GM12801 (cell line): ENCODE results near the gene C1orf141.

Source experiments
- TF ChIP-seq, protein P1 (sequence below): IDR thresholded peaks from one replicate; pipeline ENCODE4 v1.5.1; 2011; ENCODE audit warnings: control low read depth; ENCODE audit not compliant: insufficient read length; ENCODE audit errors: extremely low read depth

The C1orf141 gene

GRCh38 chr1:67142931-67143330 lies 8.2 kb upstream of the C1orf141 start:
- TF ChIP-seq, protein P1, sequence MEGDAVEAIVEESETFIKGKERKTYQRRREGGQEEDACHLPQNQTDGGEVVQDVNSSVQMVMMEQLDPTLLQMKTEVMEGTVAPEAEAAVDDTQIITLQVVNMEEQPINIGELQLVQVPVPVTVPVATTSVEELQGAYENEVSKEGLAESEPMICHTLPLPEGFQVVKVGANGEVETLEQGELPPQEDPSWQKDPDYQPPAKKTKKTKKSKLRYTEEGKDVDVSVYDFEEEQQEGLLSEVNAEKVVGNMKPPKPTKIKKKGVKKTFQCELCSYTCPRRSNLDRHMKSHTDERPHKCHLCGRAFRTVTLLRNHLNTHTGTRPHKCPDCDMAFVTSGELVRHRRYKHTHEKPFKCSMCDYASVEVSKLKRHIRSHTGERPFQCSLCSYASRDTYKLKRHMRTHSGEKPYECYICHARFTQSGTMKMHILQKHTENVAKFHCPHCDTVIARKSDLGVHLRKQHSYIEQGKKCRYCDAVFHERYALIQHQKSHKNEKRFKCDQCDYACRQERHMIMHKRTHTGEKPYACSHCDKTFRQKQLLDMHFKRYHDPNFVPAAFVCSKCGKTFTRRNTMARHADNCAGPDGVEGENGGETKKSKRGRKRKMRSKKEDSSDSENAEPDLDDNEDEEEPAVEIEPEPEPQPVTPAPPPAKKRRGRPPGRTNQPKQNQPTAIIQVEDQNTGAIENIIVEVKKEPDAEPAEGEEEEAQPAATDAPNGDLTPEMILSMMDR = no peak

DNA sequence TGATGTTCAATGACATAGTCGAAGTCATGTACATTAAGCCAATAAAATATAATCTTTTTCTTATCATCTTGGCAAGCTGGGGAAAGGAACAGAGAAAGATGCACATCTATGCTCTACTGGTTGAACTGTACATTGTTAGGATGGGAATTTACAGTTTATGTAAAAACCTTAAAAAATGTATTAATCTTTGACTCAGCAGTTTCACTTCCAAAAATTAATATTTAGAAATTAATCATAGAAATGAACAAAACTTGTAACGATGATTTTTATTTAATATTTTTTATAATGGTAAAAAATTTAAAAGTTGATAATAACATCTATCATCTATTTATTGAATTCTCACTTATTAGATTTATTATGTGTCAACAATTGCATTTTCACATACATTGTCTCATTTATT lies 5.7 kb upstream of the C1orf141 start:
- TF ChIP-seq, protein P1 = no peak

DNA sequence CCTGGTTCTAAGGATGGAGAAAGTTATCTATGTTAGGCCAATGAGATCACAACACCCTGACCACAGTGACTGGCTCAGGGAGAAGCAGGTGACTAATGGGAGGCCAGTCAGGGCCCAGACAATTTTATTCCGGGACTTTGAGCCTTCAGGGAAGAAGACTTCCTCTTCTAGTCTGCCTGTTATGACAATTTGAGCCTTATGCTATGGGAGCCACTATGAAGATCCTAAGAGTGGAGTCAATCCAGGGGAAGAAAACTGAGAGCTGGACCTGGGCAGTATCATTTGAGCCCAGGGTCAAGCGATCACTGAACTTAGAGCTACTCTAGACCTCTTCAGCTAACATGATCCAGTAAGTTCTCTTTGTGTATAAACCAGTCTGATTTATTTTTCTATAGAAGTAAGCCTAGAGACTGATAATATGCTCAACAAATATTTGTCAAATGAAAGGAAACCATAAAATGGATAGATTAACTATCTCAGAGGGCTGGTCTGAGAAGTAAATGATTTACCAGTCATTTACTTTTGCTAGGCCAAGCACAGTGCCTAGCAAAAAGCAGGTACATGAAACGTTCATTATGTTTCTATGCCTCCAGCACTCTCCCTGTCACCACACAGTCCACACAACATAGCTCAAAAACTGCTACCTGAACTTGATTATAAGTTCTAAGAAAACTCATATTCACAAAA lies 4.2 kb upstream of the C1orf141 start:
- TF ChIP-seq, protein P1 = no peak

DNA sequence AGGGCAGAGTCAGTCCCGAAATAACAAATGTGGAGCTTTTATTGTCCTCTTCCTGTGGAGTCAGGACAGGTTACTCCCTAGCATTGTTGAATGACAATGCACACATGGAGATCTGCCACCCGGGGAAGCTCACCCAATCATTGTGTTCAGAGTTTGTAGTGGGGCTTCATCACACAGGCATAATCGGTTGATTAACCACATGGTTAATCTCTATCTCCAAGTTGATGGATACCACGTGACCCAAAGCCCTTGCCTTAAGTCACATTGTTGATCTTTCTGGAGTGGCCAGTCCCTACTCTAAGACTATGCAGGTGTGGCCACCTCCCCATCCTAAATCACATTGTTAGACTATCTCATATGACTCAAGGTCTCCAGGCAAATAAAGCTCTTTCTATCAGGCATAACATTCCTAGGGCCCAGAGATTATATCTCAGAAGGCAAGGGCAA lies 2.6 kb upstream of the C1orf141 start:
- TF ChIP-seq, protein P1 = no peak

- TF ChIP-seq, protein P1 = no peak
Observed at GRCh38 chr1:67135354-67135753, 584 bp upstream of the C1orf141 start.

DNA sequence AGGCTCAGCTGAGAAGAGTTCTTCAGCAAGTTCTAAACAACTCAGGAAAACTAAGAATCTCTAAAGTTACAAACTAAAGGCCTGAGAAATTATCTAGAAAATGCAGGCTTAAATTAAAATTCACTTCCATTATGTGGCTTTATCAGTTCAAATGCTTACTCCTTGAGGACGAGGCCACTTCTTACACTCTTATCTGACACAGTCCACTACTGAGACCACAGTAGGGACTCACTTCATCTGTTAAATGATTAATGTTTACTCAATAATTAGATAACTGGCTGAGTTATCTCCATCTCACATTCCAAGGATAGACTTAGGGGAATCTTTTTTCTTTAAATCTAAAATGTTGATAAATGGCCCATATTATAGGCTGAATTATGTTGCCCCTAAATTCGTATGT lies 1.6 kb downstream of the C1orf141 start:
- TF ChIP-seq, protein P1 = no peak

DNA sequence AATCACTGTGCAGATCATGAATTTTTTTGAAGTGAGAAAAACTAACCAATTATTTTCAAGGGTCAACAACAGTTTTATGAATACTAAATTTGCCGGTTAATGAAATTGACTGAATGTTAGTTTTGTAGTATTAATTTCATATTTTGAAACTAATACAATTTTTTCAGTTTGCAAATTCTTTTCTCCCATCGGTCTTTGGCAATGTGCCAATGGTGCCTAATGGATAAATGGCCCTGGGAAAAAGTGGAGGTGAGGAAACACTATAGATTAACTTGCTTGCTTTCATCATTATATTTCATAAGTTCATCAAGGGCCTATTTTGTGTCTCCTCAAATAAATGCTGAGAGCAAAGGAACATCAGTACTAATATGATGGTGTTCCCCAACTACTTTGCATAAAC lies 4.1 kb downstream of the C1orf141 start:
- TF ChIP-seq, protein P1 = no peak
